Neural cell (in vitro differentiated cells): ENCODE measurements around the gene ADGRL3. TPM values are rescaled to one million over a fixed set of nuclear protein-coding genes. Genes with fewer than 3 reads are reported as not detected.
"Not testable (repeated sequence)": the region's sequence is repeated elsewhere in the genome, so short reads cannot be mapped to it uniquely, and the experiment has no call there.

Experiments
- H2AFZ ChIP-seq: fragments of 200-600, 300-800 bp; sonication (generic), shearing (Covaris generic); 2 replicates; pipeline ENCODE4 v1.6.0; 2014; ENCODE audit warnings: low read depth, mild to moderate bottlenecking, antibody characterized with exemption, low read length, moderate library complexity
- H3F3A ChIP-seq: fragments of 200-600 bp; shearing (Covaris generic); 2 replicates; pipeline ENCODE4 v1.6.1; 2016; ENCODE audit warnings: mild to moderate bottlenecking, moderate library complexity, mixed read lengths, antibody characterized with exemption, low read length; ENCODE audit not compliant: insufficient read depth, poor library complexity, severe bottlenecking
- H3K27ac ChIP-seq: fragments of 200-600, 300-800 bp; sonication (generic), shearing (Covaris generic); 2 replicates; pipeline ENCODE4 v1.5.1; 2014; ENCODE audit warnings: mild to moderate bottlenecking, low read length, moderate library complexity
- H3K27me3 ChIP-seq: fragments of 300-800, 200-600 bp; sonication (generic), shearing (Covaris generic); 2 replicates; pipeline ENCODE4 v1.6.0; 2014; ENCODE audit warnings: mild to moderate bottlenecking, low read depth, low read length, moderate library complexity; ENCODE audit not compliant: insufficient read depth
- H3K36me3 ChIP-seq: fragments of 300-800, 200-600 bp; sonication (generic), shearing (Covaris generic); 2 replicates; pipeline ENCODE4 v1.5.1; 2014; ENCODE audit warnings: mild to moderate bottlenecking, antibody characterized with exemption, low read length, moderate library complexity; ENCODE audit not compliant: insufficient read depth
- H3K4me2 ChIP-seq: fragments of 300-800, 200-600 bp; sonication (generic), shearing (Covaris generic); 2 replicates; pipeline ENCODE4 v1.6.0; 2014; ENCODE audit warnings: mild to moderate bottlenecking, low read length
- H3K4me3 ChIP-seq: fragments of 300-800, 200-600 bp; sonication (generic), shearing (Covaris generic); 2 replicates; pipeline ENCODE4 v1.5.1; 2014; ENCODE audit warnings: mild to moderate bottlenecking, low read length, moderate library complexity
- H3K79me2 ChIP-seq: fragments of 200-600 bp; shearing (Covaris generic); replicated peaks from 2 replicates; pipeline ENCODE4 v1.6.0; 2014; ENCODE audit warnings: mild to moderate bottlenecking, low read length, moderate library complexity; ENCODE audit not compliant: insufficient read depth
- H3K9ac ChIP-seq: fragments of 300-800, 200-600 bp; sonication (generic), shearing (Covaris generic); 2 replicates; pipeline ENCODE4 v1.6.1; 2016; ENCODE audit warnings: mild to moderate bottlenecking, low read length, mixed read lengths
- H3K9me2 ChIP-seq: fragments of 200-600 bp; shearing (Covaris generic); 2 replicates; pipeline ENCODE4 v1.6.1; 2016; ENCODE audit warnings: mild to moderate bottlenecking, low read length, mixed read lengths; ENCODE audit not compliant: insufficient read depth
- H3K9me3 ChIP-seq: fragments of 200-600, 300-800 bp; sonication (generic), shearing (Covaris generic); 2 replicates; pipeline ENCODE4 v1.6.1; 2016; ENCODE audit warnings: mild to moderate bottlenecking, mixed run types, low read length, moderate library complexity, mixed read lengths
- H4K20me1 ChIP-seq: fragments of 200-600 bp; shearing (Covaris generic); 2 replicates; pipeline ENCODE4 v1.6.1; 2016; ENCODE audit warnings: mild to moderate bottlenecking, mixed run types; ENCODE audit not compliant: insufficient read depth
- EP300 ChIP-seq: fragments of 450-650 bp; conservative IDR thresholded peaks from 2 replicates; pipeline ENCODE4 v1.6.1; 2014; ENCODE audit warnings: antibody characterized with exemption, mild to moderate bottlenecking, moderate library complexity; ENCODE audit not compliant: poor library complexity, severe bottlenecking
- EZH2 ChIP-seq: fragments of 200-600, 300-800 bp; shearing (Covaris generic), sonication (generic); IDR thresholded peaks from 2 replicates; pipeline ENCODE4 v1.6.1; 2014; ENCODE audit warnings: antibody characterized with exemption, low read length, borderline replicate concordance, mild to moderate bottlenecking; ENCODE audit not compliant: insufficient read depth, poor library complexity, severe bottlenecking
- MXI1 ChIP-seq: fragments of 450-650 bp; conservative IDR thresholded peaks from 2 replicates; pipeline ENCODE4 v1.6.1; 2014; ENCODE audit warnings: antibody characterized with exemption, mild to moderate bottlenecking; ENCODE audit not compliant: poor library complexity, severe bottlenecking
- POLR2AphosphoS5 ChIP-seq: IDR thresholded peaks from 2 replicates; pipeline ENCODE4 v1.6.1; 2012
- RAD21 ChIP-seq: fragments of 450-650 bp; conservative IDR thresholded peaks from 2 replicates; pipeline ENCODE4 v1.6.1; 2014; ENCODE audit warnings: antibody characterized with exemption, mild to moderate bottlenecking, moderate library complexity
- SMC3 ChIP-seq: fragments of 450-650 bp; conservative IDR thresholded peaks from 2 replicates; pipeline ENCODE4 v1.6.1; 2014; ENCODE audit warnings: antibody characterized with exemption, mild to moderate bottlenecking, moderate library complexity; ENCODE audit not compliant: poor library complexity
- TAF1 ChIP-seq: IDR thresholded peaks from 2 replicates; pipeline ENCODE4 v1.6.1; 2012; ENCODE audit warnings: low read depth
- polyA plus RNA-seq: library from polyadenylated mRNA; depleted of rRNA; stranded (reverse); fragments of >200 nt; gene quantifications from 2 replicates; pipeline ENCODE4 v1.2.3, GENCODE V29; 2014
- TF ChIP-seq, protein P1 (sequence below): IDR thresholded peaks from 2 replicates; pipeline ENCODE4 v1.6.1; 2012; ENCODE audit warnings: borderline replicate concordance
- TF ChIP-seq, protein P2 (sequence below): fragments of 450-650 bp; IDR thresholded peaks from 2 replicates; pipeline ENCODE4 v1.5.1; 2014; ENCODE audit warnings: antibody characterized with exemption, mild to moderate bottlenecking, moderate library complexity; ENCODE audit not compliant: poor library complexity, severe bottlenecking

ADGRL3 gene
- polyA plus RNA-seq, 1 donor from 2014 or later, result 99.4 TPM

DNA sequence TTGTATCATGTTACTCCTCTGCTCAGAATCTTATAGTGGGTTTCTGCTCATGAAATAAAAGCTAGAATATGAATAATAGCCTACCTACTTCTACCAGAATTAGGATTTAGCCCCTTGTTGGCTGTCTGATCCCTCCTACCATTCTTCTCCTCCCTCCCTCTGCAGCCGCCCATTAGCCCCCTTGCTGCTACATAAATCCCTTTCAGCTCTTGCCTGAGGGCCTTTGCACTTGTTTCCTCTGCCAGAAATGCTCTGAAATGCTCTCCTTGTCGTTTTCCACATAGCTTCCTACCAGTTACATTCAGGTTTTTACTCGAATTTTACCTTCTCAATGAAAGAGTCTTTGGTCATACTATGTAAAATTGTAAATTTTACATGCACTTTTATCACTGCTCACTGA, 159.2 kb downstream of the ADGRL3 start:
- no peaks in the 10 kb centered on the region for H3K9me2 ChIP-seq
- H3K36me3 ChIP-seq, result no peaks in the 10 kb centered on the region
- no peak for TF ChIP-seq TAF1
- TF ChIP-seq, protein P1, sequence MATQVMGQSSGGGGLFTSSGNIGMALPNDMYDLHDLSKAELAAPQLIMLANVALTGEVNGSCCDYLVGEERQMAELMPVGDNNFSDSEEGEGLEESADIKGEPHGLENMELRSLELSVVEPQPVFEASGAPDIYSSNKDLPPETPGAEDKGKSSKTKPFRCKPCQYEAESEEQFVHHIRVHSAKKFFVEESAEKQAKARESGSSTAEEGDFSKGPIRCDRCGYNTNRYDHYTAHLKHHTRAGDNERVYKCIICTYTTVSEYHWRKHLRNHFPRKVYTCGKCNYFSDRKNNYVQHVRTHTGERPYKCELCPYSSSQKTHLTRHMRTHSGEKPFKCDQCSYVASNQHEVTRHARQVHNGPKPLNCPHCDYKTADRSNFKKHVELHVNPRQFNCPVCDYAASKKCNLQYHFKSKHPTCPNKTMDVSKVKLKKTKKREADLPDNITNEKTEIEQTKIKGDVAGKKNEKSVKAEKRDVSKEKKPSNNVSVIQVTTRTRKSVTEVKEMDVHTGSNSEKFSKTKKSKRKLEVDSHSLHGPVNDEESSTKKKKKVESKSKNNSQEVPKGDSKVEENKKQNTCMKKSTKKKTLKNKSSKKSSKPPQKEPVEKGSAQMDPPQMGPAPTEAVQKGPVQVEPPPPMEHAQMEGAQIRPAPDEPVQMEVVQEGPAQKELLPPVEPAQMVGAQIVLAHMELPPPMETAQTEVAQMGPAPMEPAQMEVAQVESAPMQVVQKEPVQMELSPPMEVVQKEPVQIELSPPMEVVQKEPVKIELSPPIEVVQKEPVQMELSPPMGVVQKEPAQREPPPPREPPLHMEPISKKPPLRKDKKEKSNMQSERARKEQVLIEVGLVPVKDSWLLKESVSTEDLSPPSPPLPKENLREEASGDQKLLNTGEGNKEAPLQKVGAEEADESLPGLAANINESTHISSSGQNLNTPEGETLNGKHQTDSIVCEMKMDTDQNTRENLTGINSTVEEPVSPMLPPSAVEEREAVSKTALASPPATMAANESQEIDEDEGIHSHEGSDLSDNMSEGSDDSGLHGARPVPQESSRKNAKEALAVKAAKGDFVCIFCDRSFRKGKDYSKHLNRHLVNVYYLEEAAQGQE, result no peak
- no peak for TF ChIP-seq MXI1
- no peak for TF ChIP-seq EZH2
- no peak for TF ChIP-seq EP300
- TF ChIP-seq, protein P2, sequence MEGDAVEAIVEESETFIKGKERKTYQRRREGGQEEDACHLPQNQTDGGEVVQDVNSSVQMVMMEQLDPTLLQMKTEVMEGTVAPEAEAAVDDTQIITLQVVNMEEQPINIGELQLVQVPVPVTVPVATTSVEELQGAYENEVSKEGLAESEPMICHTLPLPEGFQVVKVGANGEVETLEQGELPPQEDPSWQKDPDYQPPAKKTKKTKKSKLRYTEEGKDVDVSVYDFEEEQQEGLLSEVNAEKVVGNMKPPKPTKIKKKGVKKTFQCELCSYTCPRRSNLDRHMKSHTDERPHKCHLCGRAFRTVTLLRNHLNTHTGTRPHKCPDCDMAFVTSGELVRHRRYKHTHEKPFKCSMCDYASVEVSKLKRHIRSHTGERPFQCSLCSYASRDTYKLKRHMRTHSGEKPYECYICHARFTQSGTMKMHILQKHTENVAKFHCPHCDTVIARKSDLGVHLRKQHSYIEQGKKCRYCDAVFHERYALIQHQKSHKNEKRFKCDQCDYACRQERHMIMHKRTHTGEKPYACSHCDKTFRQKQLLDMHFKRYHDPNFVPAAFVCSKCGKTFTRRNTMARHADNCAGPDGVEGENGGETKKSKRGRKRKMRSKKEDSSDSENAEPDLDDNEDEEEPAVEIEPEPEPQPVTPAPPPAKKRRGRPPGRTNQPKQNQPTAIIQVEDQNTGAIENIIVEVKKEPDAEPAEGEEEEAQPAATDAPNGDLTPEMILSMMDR, result no peak
- TF ChIP-seq RAD21, result no peak
- TF ChIP-seq POLR2AphosphoS5, result no peak
- TF ChIP-seq SMC3, result no peak

DNA sequence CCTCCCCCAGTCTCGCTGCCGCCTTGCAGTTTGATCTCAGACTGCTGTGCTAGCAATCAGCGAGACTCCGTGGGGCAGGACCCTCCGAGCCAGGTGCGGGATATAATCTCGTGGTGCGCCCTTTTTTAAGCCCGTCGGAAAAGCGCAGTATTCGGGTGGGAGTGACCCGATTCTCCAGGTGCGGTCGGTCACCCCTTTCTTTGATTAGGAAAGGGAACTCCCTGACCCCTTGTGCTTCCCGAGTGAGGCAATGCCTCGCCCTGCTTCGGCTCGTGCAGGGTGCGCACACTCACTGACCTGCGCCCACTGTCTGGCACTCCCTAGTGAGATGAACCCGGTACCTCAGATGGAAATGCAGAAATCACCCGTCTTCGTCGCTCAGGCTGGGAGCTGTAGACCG, 172.7 kb downstream of the ADGRL3 start:
- H3F3A ChIP-seq, H3K9me3 ChIP-seq, H3K27me3 ChIP-seq, H3K4me2 ChIP-seq, H4K20me1 ChIP-seq, H3K36me3 ChIP-seq, H3K4me3 ChIP-seq, H2AFZ ChIP-seq, H3K27ac ChIP-seq, H3K9me2 ChIP-seq, H3K9ac ChIP-seq: not testable (repeated sequence)
- H3K79me2 ChIP-seq, result peaks cover 36% of the 10 kb centered on the region

More for the DNA sequence above, 159.2 kb downstream of the ADGRL3 start:
- Histone ChIP-seq H2AFZ (no peak overlapping the region), H3K9me3 (no peaks in the 10 kb centered on the region), H3K4me2 (no peak overlapping the region), H3K4me3 (no peak overlapping the region), H3K79me2 (peaks cover 58% of the 10 kb centered on the region), H3K27ac (no peak overlapping the region), H3F3A (no peaks in the 10 kb centered on the region), H4K20me1 (no peaks in the 10 kb centered on the region), H3K9ac (no peak overlapping the region), H3K27me3 (no peaks in the 10 kb centered on the region)

DNA sequence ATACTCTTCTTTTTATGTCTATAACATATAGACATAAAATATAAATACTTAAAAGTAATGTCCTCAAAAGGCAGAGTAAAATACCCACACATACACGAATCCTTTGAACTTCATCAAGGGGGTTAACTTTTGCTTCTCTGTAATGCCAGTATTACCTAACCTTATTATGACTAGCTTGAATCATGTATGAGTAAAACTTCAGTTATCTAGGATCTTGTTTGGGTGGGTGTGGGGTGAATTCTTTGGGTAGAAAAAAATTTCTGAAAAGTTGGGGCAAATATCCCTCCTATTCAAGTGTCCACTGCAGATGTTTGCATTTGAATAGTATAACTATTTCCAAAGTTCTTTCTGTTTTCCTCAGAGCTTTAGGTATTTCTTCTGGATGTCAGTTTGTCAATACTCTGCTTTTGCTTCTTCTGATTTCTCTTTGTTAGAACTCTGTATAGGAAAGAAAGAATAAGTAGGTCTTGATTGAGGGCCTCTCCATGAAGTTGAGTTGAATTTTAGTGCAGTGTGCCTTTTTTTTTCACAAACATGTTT, 173.8 kb downstream of the ADGRL3 start:
- Histone ChIP-seq H3K4me2 (no peak overlapping the region), H2AFZ (no peak overlapping the region), H3K4me3 (no peak overlapping the region), H4K20me1 (no peaks in the 10 kb centered on the region), H3K36me3 (peaks cover 6% of the 10 kb centered on the region), H3K9me2 (no peaks in the 10 kb centered on the region), H3K79me2 (peaks cover 44% of the 10 kb centered on the region), H3K27ac (no peak overlapping the region), H3K27me3 (no peaks in the 10 kb centered on the region), H3K9ac (no peak overlapping the region), H3K9me3 (peaks cover 5% of the 10 kb centered on the region), H3F3A (no peaks in the 10 kb centered on the region)
- TF ChIP-seq SMC3, result no peak
- TF ChIP-seq MXI1, result no peak
- TF ChIP-seq, protein P2, result no peak
- TF ChIP-seq EP300, result no peak
- TF ChIP-seq POLR2AphosphoS5, result no peak
- TF ChIP-seq RAD21, result no peak
- TF ChIP-seq, protein P1, result no peak
- TF ChIP-seq TAF1, result no peak
- no peak for TF ChIP-seq EZH2
